NB4 (cell line): ENCODE data around the gene DIP2C.

Experiments
- DNase-seq: peaks from one replicate; pipeline ENCODE4 v3.0.0; 2010; ENCODE audit warnings: low read depth
- H3K4me3 ChIP-seq: one replicate; pipeline ENCODE4 v1.5.1; 2011; ENCODE audit warnings: mild to moderate bottlenecking, low read depth, low read length, moderate library complexity
- CTCF ChIP-seq: IDR thresholded peaks from one replicate; pipeline ENCODE4 v1.5.1; 2012; ENCODE audit warnings: low read depth, low read length
- MAX ChIP-seq: IDR thresholded peaks from 2 replicates; pipeline ENCODE4 v1.6.1; 2011; ENCODE audit warnings: low read depth, low read length
- MYC ChIP-seq: IDR thresholded peaks from 2 replicates; pipeline ENCODE4 v1.6.1; 2011; ENCODE audit warnings: low read depth, low read length
- POLR2A ChIP-seq: IDR thresholded peaks from 2 replicates; pipeline ENCODE4 v1.6.1; 2011; ENCODE audit warnings: mild to moderate bottlenecking; ENCODE audit not compliant: insufficient read length; ENCODE audit errors: extremely low read depth

The DIP2C gene

GRCh38 chr10:551373-552252 is 137.9 kb downstream of the DIP2C start:
- DNase-seq, result no peak
- H3K4me3 ChIP-seq, result no peak overlapping the region
- no peak for TF ChIP-seq MAX

- no peak for DNase-seq
- no peak overlapping the region for H3K4me3 ChIP-seq
- no peak for TF ChIP-seq CTCF
- no peak for TF ChIP-seq MAX
- no peak for TF ChIP-seq POLR2A
- TF ChIP-seq MYC, result no peak
Observed at GRCh38 chr10:550665-551372, 138.6 kb downstream of the DIP2C start.

GRCh38 chr10:549391-549790 is 140.1 kb downstream of the DIP2C start:
- no peak for DNase-seq
- H3K4me3 ChIP-seq, result no peak overlapping the region
- TF ChIP-seq CTCF, result no peak
- TF ChIP-seq POLR2A, result no peak
- TF ChIP-seq MAX, result no peak
- no peak for TF ChIP-seq MYC

- no peak for DNase-seq
- no peak overlapping the region for H3K4me3 ChIP-seq
- TF ChIP-seq MYC (no peak), POLR2A (no peak), CTCF (no peak), MAX (no peak)
Observed at GRCh38 chr10:548238-548901, 141.1 kb downstream of the DIP2C start.

GRCh38 chr10:547591-548081 is 141.8 kb downstream of the DIP2C start:
- no peak for DNase-seq
- H3K4me3 ChIP-seq, result no peak overlapping the region
- TF ChIP-seq MYC (no peak), CTCF (no peak), POLR2A (no peak), MAX (peak; percentile 72)
